ENCODE results near the gene PON3.

GRCh38 chr7:95394370-95394769 lies 1.8 kb downstream of the PON3 start:
- TF ChIP-seq CTCF (IDR thresholded peaks at IDR 0.05) (no peak), EZH2phosphoT487 (IDR thresholded peaks at IDR 0.05) (no peak), EZH2 (IDR thresholded peaks at IDR 0.05) (no peak)

All from neural progenitor cell (in vitro differentiated cells).